Gastroesophageal sphincter (tissue), 3 donors: ENCODE data around the gene DPH6.

Experiments
- POLR2A ChIP-seq, 2 donors: fragments of 450-650 bp; IDR thresholded peaks; one replicate each; pipeline ENCODE4 v1.6.1; 2017; ENCODE audit warnings: antibody characterized with exemption in 2 of 2, mild to moderate bottlenecking in 2 of 2, moderate library complexity in 1 of 2
- POLR2AphosphoS5 ChIP-seq: sonication (generic); formaldehyde crosslinking; IDR thresholded peaks from one replicate; pipeline ENCODE4 v1.6.1; 2017; ENCODE audit warnings: antibody characterized with exemption
- TF ChIP-seq, protein P1 (sequence below), 4 experiments: fragments of 200-600 bp in 2 of 4; fragments of 450-650 bp in 2 of 4; sonication (generic) in 1 of 4; IDR thresholded peaks; one replicate each; pipeline ENCODE4 v1.5.1; 2017 to 2019; ENCODE audit warnings: antibody characterized with exemption in 4 of 4, mild to moderate bottlenecking in 2 of 4, moderate library complexity in 2 of 4

DNA sequence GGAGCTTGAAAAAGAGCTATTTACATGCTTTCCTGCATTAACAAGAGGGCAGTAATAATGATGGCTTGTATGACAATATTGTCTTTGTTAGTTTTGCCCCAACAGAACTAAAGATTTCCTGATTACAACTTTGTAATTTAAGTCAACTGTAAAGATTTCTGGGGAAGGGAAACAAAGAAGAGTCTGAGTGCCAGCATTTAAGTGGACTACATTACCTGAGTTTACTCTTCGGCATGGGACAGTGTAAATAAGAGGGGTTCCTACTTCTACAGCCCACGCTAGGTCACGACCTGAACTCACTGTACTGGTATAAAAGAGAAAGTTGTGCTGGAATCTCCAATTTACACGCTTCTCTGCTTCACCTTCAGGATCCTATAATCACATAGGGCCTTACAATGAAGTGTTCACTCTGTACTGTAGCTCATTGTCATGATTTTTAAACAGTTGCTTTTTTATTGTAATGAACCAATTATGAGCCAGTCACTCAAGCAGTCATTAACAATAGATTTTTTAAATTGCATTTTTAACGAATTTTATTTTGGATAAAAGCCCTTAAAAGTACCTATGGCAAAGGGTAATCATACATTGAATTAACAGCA lies 39.6 kb downstream of the DPH6 start:
- TF ChIP-seq POLR2AphosphoS5 = no peak
- TF ChIP-seq, protein P1, sequence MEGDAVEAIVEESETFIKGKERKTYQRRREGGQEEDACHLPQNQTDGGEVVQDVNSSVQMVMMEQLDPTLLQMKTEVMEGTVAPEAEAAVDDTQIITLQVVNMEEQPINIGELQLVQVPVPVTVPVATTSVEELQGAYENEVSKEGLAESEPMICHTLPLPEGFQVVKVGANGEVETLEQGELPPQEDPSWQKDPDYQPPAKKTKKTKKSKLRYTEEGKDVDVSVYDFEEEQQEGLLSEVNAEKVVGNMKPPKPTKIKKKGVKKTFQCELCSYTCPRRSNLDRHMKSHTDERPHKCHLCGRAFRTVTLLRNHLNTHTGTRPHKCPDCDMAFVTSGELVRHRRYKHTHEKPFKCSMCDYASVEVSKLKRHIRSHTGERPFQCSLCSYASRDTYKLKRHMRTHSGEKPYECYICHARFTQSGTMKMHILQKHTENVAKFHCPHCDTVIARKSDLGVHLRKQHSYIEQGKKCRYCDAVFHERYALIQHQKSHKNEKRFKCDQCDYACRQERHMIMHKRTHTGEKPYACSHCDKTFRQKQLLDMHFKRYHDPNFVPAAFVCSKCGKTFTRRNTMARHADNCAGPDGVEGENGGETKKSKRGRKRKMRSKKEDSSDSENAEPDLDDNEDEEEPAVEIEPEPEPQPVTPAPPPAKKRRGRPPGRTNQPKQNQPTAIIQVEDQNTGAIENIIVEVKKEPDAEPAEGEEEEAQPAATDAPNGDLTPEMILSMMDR (IDR thresholded peaks at IDR 0.05) = no peak
- TF ChIP-seq POLR2A (IDR thresholded peaks at IDR 0.05) = no peak
